HCT116 (cell line): Measurements from ENCODE around the gene NR6A1. TPM values are rescaled to one million over a fixed set of nuclear protein-coding genes. Genes with fewer than 3 reads are reported as not detected.

Experiments used
- ATAC-seq: fragments of 200-7000 bp; cut with Tn5 transposase; 2 replicates; pipeline ENCODE4 v1.9.1; 2020; ENCODE audit warnings: mild to moderate bottlenecking, moderate library complexity
- BruUV-seq: library from RNA; stranded (reverse); fragments of 400-500 nt; replicated peaks from 2 replicates; lab custom pipeline; 2021; lab: Mats Ljungman, UMichigan
- CTCF ChIA-PET: fragments of 300-600 bp; sonication (Branson Sonifier 250); formaldehyde crosslinking; loops from one replicate; lab custom pipeline; 2021; ENCODE audit warnings: antibody characterized with exemption; lab: Charles Lee
- POLR2A ChIA-PET: fragments of 300-600, 350-600 bp; sonication (Branson Sonifier 250); formaldehyde crosslinking; loops from one replicate; lab custom pipeline; 2021; ENCODE audit warnings: antibody characterized with exemption; lab: Charles Lee
- RAD21 ChIA-PET, 2 experiments: fragments of 300-600 bp; sonication (Branson Sonifier 250); formaldehyde crosslinking; loops; one replicate each; lab custom pipeline; 2023; ENCODE audit warnings: low total read pairs in 2 of 2; ENCODE audit not compliant: uncharacterized antibody in 2 of 2, unreplicated experiment in 2 of 2, low non-redundant PET in 1 of 2; lab: Charles Lee
- DNase-seq: peaks from one replicate; pipeline ENCODE4 v3.0.0-alpha.2; 2010; ENCODE audit warnings: low read depth, low spot score
- H2AFZ ChIP-seq: fragments of 200-600 bp; shearing (Covaris generic), sonication (generic); 2 replicates; pipeline ENCODE4 v1.6.1; 2017; ENCODE audit warnings: low read depth, mixed run types, mixed read lengths, antibody characterized with exemption, low read length; ENCODE audit not compliant: poor library complexity, severe bottlenecking
- H3K27ac ChIP-seq: 2 replicates; pipeline ENCODE4 v1.5.1; 2012; ENCODE audit warnings: low read depth, low read length
- H3K27me3 ChIP-seq: fragments of 200-600 bp; sonication (generic); 2 replicates; pipeline ENCODE4 v1.6.1; 2016; ENCODE audit warnings: mixed run types, low read length, mixed read lengths; ENCODE audit not compliant: insufficient read depth
- H3K36me3 ChIP-seq, 2 experiments: fragments of 200-500 bp in 1 of 2; fragments of 200-600 bp in 1 of 2; sonication (Bioruptor generic) in 1 of 2; sonication (generic) in 1 of 2; 2 replicates each; pipeline versions ENCODE4 v1.5.1 to v1.6.1; 2014 to 2016; ENCODE audit warnings: low read length in 2 of 2, inconsistent platforms in 1 of 2, mixed read lengths in 1 of 2, mixed run types in 1 of 2; ENCODE audit not compliant: insufficient read depth in 2 of 2, control insufficient read depth in 1 of 2
- H3K4me1 ChIP-seq, 2 experiments: fragments of 200-600 bp in 1 of 2; sonication (generic) in 1 of 2; 2 replicates each; pipeline versions ENCODE4 v1.5.1 to v1.6.1; 2012 to 2017; ENCODE audit warnings: low read length in 2 of 2, inconsistent platforms in 1 of 2, mild to moderate bottlenecking in 1 of 2, mixed read lengths in 1 of 2, mixed run types in 1 of 2, moderate library complexity in 1 of 2; ENCODE audit not compliant: insufficient read depth in 2 of 2, control insufficient read depth in 1 of 2
- H3K4me2 ChIP-seq: fragments of 200-600 bp; sonication (generic); 2 replicates; pipeline ENCODE4 v1.6.1; 2017; ENCODE audit warnings: mixed run types, low read length, mixed read lengths
- H3K4me3 ChIP-seq, 2 experiments: fragments of 200-600 bp in 1 of 2; sonication (generic) in 1 of 2; replicated peaks in 1 of 2; 2 replicates each; pipeline ENCODE4 v1.5.1; 2011 to 2016; ENCODE audit warnings: low read length in 2 of 2, control low read depth in 1 of 2, low read depth in 1 of 2, mild to moderate bottlenecking in 1 of 2, mixed read lengths in 1 of 2, mixed run types in 1 of 2
- H3K79me2 ChIP-seq: fragments of 200-600 bp; sonication (generic); 2 replicates; pipeline ENCODE4 v1.6.1; 2017; ENCODE audit warnings: mild to moderate bottlenecking, mixed run types, low read length, moderate library complexity, mixed read lengths; ENCODE audit not compliant: insufficient read depth
- H3K9ac ChIP-seq: fragments of 200-600 bp; sonication (generic); 2 replicates; pipeline ENCODE4 v1.6.1; 2016; ENCODE audit warnings: low read length, mixed read lengths
- H3K9me2 ChIP-seq: fragments of 200-600 bp; sonication (generic), shearing (Covaris generic); 2 replicates; pipeline ENCODE4 v1.6.1; 2017; ENCODE audit warnings: mixed run types, mild to moderate bottlenecking, moderate library complexity; ENCODE audit not compliant: insufficient read depth
- H3K9me3 ChIP-seq, 2 experiments: fragments of 200-500 bp in 1 of 2; fragments of 200-600 bp in 1 of 2; sonication (Bioruptor generic) in 1 of 2; sonication (generic) in 1 of 2; 2 replicates each; pipeline ENCODE4 v1.6.1; 2014 to 2017; ENCODE audit warnings: low read length in 2 of 2, mixed read lengths in 2 of 2, inconsistent platforms in 1 of 2, low read depth in 1 of 2, mild to moderate bottlenecking in 1 of 2, mixed run types in 1 of 2, moderate library complexity in 1 of 2; ENCODE audit not compliant: control insufficient read depth in 1 of 2, insufficient read depth in 1 of 2
- H4K20me1 ChIP-seq: fragments of 200-600 bp; sonication (generic), shearing (Covaris generic); 2 replicates; pipeline ENCODE4 v1.6.1; 2017; ENCODE audit warnings: mixed run types, mild to moderate bottlenecking, moderate library complexity; ENCODE audit not compliant: insufficient read depth
- ATF3 ChIP-seq: IDR thresholded peaks from 2 replicates; pipeline ENCODE4 v1.6.1; 2012
- CBX3 ChIP-seq: IDR thresholded peaks from 2 replicates; pipeline ENCODE4 v1.6.1; 2012; ENCODE audit warnings: low read depth
- CTCF ChIP-seq, 3 experiments: fragments of 200-600 bp in 1 of 3; sonication (generic) in 1 of 3; IDR thresholded peaks in 2 of 3; conservative IDR thresholded peaks in 1 of 3; 2 replicates each; pipeline ENCODE4 v1.5.1; 2012 to 2017; ENCODE audit warnings: low read depth in 2 of 3, low read length in 2 of 3, antibody characterized with exemption in 1 of 3, borderline replicate concordance in 1 of 3, control low read depth in 1 of 3, mild to moderate bottlenecking in 1 of 3, mixed read lengths in 1 of 3, mixed run types in 1 of 3, moderate library complexity in 1 of 3; ENCODE audit not compliant: insufficient read depth in 1 of 3
- EZH2 ChIP-seq: fragments of 200-600 bp; sonication (generic); IDR thresholded peaks from 2 replicates; pipeline ENCODE4 v1.6.1; 2017; ENCODE audit warnings: antibody characterized with exemption, mixed run types
- MAX ChIP-seq: IDR thresholded peaks from 2 replicates; pipeline ENCODE4 v1.6.1; 2012
- POLR2A ChIP-seq: IDR thresholded peaks from 2 replicates; pipeline ENCODE4 v1.7.0; 2011; ENCODE audit warnings: borderline replicate concordance; ENCODE audit not compliant: insufficient read depth, insufficient read length; ENCODE audit errors: extremely low read depth
- POLR2AphosphoS5 ChIP-seq: IDR thresholded peaks from 2 replicates; pipeline ENCODE4 v1.6.1; 2011; ENCODE audit warnings: mild to moderate bottlenecking, low read depth, low read length, moderate library complexity
- RAD21 ChIP-seq: IDR thresholded peaks from 2 replicates; pipeline ENCODE4 v1.6.1; 2012; ENCODE audit warnings: low read depth, mild to moderate bottlenecking
- SIN3A ChIP-seq: IDR thresholded peaks from 2 replicates; pipeline ENCODE4 v1.6.1; 2012; ENCODE audit warnings: low read depth
- SRF ChIP-seq: IDR thresholded peaks from 2 replicates; pipeline ENCODE4 v1.6.1; 2012; ENCODE audit warnings: low read depth
- TCF7L2 ChIP-seq: IDR thresholded peaks from 2 replicates; pipeline ENCODE4 v1.7.0; 2011; ENCODE audit warnings: borderline replicate concordance, inconsistent platforms; ENCODE audit not compliant: insufficient read depth, insufficient read length; ENCODE audit errors: extremely low read depth
- ZBTB33 ChIP-seq: IDR thresholded peaks from 2 replicates; pipeline ENCODE4 v1.6.1; 2011; ENCODE audit warnings: mild to moderate bottlenecking, low read length, moderate library complexity; ENCODE audit not compliant: insufficient replicate concordance; ENCODE audit errors: extremely low read depth
- ZFX ChIP-seq: fragments of 450-650 bp; IDR thresholded peaks from 2 replicates; pipeline ENCODE4 v1.6.1; 2017
- intact Hi-C: fragments of 100-400 bp; cut with micrococcal nuclease; formaldehyde crosslinking; loops from 2 replicates; pipeline ENCODE4 v1.10.0; 2022
- total RNA-seq: library from RNA; stranded (reverse); gene quantifications from one replicate; pipeline ENCODE4 v1.2.1, GENCODE V29; 2021; ENCODE audit not compliant: unreplicated experiment

NR6A1 gene
- total RNA-seq, 1 experiment from 2014 or later: 9.9 TPM

- ChIA-PET CTCF (interaction anchor here (1.1 to 3.1 kb wide), 5 partner anchors 10 to 215 kb away, joined by 3 to 24 read pairs (median 8); no protein-coding TSS in a partner anchor), POLR2A (no interaction called here), RAD21 (interaction anchor here in 1 of 2 experiments (1.3 kb wide), 1 partner anchor 14 kb away, joined by 6 read pairs; no protein-coding TSS in a partner anchor)
- H3K9me3 ChIP-seq: no peaks in the 10 kb centered on the region
- intact Hi-C loops: loop anchor here (5.0 kb wide), 1 partner anchor 411 kb away; no protein-coding TSS in a partner anchor
- H3K4me2 ChIP-seq: no peak overlapping the region
- H3K9me2 ChIP-seq: no peaks in the 10 kb centered on the region
- no peak overlapping the region for H3K9ac ChIP-seq
- no TSS peak for BruUV-seq
- DNase-seq (no peak), ATAC-seq (no peak)
- H3K27me3 ChIP-seq: no peaks in the 10 kb centered on the region
- no peak overlapping the region for H2AFZ ChIP-seq
- H4K20me1 ChIP-seq: no peaks in the 10 kb centered on the region
- no peaks in the 10 kb centered on the region for H3K4me1 ChIP-seq
- H3K4me3 ChIP-seq: no peak overlapping the region
- H3K27ac ChIP-seq: no peak overlapping the region
- TF ChIP-seq CBX3: no peak
- no peak for TF ChIP-seq POLR2A
- peaks cover 0 to 6% of the 10 kb centered on the region in 2 experiments; a peak in 2 of 4 replicates for H3K36me3 ChIP-seq
- H3K79me2 ChIP-seq: no peaks in the 10 kb centered on the region
These were observed 233.2 kb downstream of the NR6A1 start for GRCh38 chr9:124537926-124538325.

GRCh38 chr9:124535846-124536245, 235.3 kb downstream of the NR6A1 start:
- ATAC-seq (no peak), DNase-seq (no peak)
- no peaks in the 10 kb centered on the region for H4K20me1 ChIP-seq
- ChIA-PET POLR2A (no interaction called here), CTCF (interaction anchor here (0.5 to 3.1 kb wide), 6 partner anchors 16 to 304 kb away, joined by 3 to 24 read pairs (median 7); no protein-coding TSS in a partner anchor), RAD21 (no interaction called here)
- H3K79me2 ChIP-seq: no peaks in the 10 kb centered on the region
- peaks cover 0 to 6% of the 10 kb centered on the region in 2 experiments; a peak in 2 of 4 replicates for H3K36me3 ChIP-seq
- H2AFZ ChIP-seq: no peak overlapping the region
- BruUV-seq: no TSS peak
- no peaks in the 10 kb centered on the region for H3K9me3 ChIP-seq
- intact Hi-C loops: loop anchor here (1.0 to 5.0 kb wide), 2 partner anchors 117 to 409 kb away; no protein-coding TSS in a partner anchor
- no peaks in the 10 kb centered on the region for H3K4me1 ChIP-seq
- no peak overlapping the region for H3K4me3 ChIP-seq
- no peak overlapping the region for H3K27ac ChIP-seq
- TF ChIP-seq EZH2 (no peak), RAD21 (no peak), TCF7L2 (no peak), SRF (no peak), CTCF (IDR thresholded peaks at IDR 0.05 in 2 of 3, conservative IDR thresholded peaks at IDR 0.05 in 1 of 3; ENCODE audit: borderline replicate concordance in 1 of 3, insufficient read depth in 1 of 3, low read depth in 2 of 3, low read length in 2 of 3) (no peak), ATF3 (no peak), CBX3 (no peak), SIN3A (no peak), MAX (no peak), ZBTB33 (no peak), ZFX (no peak), POLR2AphosphoS5 (no peak)
- H3K4me2 ChIP-seq: no peak overlapping the region
- no peaks in the 10 kb centered on the region for H3K9me2 ChIP-seq
- H3K27me3 ChIP-seq: no peaks in the 10 kb centered on the region
- H3K9ac ChIP-seq: no peak overlapping the region
